GM12801 (cell line): Measurements from ENCODE around the gene SLC5A1.

Experiments
- TF ChIP-seq, protein P1 (sequence below): IDR thresholded peaks from one replicate; pipeline ENCODE4 v1.5.1; 2011; ENCODE audit warnings: control low read depth; ENCODE audit not compliant: insufficient read length; ENCODE audit errors: extremely low read depth

Gene SLC5A1

GRCh38 chr22:32042924-32043323 is at the start of gene SLC5A1:
Gene SLC5A1, plus strand, starts transcription at chr22:32043261. Its CDS starts 21 bp downstream, at chr22:32043282.
- TF ChIP-seq, protein P1, sequence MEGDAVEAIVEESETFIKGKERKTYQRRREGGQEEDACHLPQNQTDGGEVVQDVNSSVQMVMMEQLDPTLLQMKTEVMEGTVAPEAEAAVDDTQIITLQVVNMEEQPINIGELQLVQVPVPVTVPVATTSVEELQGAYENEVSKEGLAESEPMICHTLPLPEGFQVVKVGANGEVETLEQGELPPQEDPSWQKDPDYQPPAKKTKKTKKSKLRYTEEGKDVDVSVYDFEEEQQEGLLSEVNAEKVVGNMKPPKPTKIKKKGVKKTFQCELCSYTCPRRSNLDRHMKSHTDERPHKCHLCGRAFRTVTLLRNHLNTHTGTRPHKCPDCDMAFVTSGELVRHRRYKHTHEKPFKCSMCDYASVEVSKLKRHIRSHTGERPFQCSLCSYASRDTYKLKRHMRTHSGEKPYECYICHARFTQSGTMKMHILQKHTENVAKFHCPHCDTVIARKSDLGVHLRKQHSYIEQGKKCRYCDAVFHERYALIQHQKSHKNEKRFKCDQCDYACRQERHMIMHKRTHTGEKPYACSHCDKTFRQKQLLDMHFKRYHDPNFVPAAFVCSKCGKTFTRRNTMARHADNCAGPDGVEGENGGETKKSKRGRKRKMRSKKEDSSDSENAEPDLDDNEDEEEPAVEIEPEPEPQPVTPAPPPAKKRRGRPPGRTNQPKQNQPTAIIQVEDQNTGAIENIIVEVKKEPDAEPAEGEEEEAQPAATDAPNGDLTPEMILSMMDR: no peak

GRCh38 chr22:31995046-31995445 is 48.0 kb upstream of the SLC5A1 start:
- TF ChIP-seq, protein P1: no peak

GRCh38 chr22:31995807-31996206 is 47.3 kb upstream of the SLC5A1 start:
- TF ChIP-seq, protein P1: no peak

DNA sequence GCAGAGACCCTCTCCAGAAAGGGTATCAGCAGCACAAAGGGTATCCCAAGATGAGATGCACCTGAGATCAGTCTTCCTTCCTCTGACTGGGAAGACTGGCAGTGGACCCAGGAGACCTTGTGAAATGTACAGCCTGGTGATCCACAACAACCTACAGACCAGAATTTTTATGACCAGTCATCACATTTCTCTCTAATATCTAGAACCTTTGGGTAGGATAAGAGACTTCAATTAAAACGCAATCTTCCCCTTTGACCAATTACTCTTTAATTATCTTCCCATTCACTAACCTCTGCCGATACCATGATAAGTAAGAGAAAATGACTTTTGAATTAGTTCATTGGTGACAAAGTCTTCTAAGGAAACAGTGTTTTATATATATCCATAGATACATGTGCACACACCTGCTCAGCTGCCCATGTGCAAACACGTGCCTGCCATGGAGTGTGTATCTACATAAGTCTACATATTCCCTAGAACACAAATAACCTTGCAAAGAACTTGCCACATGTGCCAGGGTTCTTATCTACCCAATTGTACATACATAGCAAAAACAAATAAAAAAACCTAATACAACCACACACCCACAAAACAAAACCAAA is 44.2 kb upstream of the SLC5A1 start:
- TF ChIP-seq, protein P1: no peak

DNA sequence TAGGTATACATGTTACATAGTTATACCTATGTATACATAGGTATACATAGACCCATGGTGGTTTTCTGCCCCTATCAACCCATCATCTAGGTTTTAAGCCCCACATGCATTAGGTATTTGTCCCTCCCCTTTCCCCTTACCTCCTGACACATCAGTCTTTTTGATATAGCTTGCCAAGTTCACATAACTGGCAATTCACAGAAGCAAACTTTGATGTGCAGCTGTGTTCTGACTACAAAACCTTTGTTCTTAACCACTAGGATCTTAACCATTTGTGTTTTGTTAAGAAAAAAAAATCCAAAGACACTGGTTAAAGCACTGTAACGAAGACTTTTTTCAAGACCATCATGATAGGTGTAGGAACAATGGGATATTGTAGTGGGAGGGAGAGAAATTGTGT is 42.9 kb upstream of the SLC5A1 start:
- TF ChIP-seq, protein P1: no peak

- TF ChIP-seq, protein P1: no peak
Observed at GRCh38 chr22:32005453-32005852, 37.6 kb upstream of the SLC5A1 start.

DNA sequence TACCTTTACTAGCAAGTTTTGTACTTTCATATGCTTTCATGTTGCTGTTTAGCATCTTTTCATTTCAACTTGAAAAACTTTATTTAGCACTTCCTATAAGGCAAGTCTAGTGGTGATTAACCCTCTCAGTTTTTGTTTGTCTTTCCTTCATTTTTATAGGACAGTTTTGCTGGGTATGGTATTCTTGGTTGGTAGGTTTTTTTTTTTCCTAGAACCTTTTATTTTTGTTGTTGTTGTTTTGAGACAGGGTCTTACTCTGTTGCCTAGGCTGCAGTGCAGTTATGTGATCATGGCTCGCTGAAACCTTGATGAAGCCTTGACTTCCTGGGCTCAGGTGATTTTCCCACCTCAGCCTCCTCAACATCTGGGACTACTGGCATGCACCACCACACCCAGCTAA is 29.9 kb upstream of the SLC5A1 start:
- TF ChIP-seq, protein P1: no peak

- TF ChIP-seq, protein P1: no peak
Observed at GRCh38 chr22:32016081-32016480, 27.0 kb upstream of the SLC5A1 start.
